ENCODE measurements around the gene PLEKHJ1.

DNA sequence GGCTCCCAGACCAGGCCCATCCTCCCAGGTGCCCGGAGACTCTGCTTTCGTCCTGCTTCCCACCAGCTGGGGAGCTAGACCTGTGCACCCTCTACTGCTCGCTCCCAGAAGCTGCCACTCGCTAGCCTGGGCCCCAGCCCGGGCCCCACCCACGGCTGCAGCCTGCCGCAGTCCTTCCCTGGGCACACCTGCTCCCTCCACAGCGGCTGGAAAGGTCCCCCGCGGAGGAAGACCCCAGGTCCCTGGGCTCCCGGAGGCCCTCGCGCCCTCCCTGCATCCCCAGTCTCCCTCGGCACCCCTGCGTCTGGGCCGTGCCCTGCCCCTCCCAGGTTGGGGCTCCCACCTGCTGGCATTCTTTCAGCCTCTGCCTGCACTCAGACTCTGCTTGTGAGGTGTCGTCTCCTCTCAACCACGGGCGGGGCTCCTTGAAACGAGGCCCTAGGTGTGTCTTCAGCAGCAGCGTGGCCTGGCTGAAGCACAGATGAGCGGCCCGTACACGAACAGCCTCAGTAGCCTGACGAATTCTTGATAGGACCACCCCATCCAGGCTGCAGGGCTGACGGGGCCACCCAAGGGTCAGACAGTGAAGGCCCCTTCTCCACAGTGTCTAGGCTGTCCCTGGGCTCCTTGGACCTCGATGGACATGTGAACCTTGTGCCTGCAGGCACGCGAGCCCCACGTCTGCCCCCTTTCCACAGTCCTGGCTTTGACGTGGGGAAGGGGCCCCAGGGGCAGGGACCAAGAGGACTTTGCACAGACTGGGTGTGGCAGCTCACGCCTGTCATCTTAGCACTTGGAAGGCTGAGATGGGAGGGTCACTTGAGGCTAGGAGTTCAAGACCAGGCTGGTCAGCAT, 44.4 kb downstream of the PLEKHJ1 start:
- TF ChIP-seq, protein P1, sequence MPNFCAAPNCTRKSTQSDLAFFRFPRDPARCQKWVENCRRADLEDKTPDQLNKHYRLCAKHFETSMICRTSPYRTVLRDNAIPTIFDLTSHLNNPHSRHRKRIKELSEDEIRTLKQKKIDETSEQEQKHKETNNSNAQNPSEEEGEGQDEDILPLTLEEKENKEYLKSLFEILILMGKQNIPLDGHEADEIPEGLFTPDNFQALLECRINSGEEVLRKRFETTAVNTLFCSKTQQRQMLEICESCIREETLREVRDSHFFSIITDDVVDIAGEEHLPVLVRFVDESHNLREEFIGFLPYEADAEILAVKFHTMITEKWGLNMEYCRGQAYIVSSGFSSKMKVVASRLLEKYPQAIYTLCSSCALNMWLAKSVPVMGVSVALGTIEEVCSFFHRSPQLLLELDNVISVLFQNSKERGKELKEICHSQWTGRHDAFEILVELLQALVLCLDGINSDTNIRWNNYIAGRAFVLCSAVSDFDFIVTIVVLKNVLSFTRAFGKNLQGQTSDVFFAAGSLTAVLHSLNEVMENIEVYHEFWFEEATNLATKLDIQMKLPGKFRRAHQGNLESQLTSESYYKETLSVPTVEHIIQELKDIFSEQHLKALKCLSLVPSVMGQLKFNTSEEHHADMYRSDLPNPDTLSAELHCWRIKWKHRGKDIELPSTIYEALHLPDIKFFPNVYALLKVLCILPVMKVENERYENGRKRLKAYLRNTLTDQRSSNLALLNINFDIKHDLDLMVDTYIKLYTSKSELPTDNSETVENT (CRISPR knock-in tag; IDR thresholded peaks at IDR 0.05): no peak
- TF ChIP-seq TARDBP (IDR thresholded peaks at IDR 0.05) (no peak), EP300 (IDR thresholded peaks at IDR 0.05; ENCODE audit: low read length) (no peak), ZSCAN29 (IDR thresholded peaks at IDR 0.05) (no peak), GATA2 (CRISPR knock-in tag; IDR thresholded peaks at IDR 0.05) (no peak), ZNF232 (CRISPR knock-in tag; IDR thresholded peaks at IDR 0.05) (no peak)
- TF ChIP-seq, protein P2, sequence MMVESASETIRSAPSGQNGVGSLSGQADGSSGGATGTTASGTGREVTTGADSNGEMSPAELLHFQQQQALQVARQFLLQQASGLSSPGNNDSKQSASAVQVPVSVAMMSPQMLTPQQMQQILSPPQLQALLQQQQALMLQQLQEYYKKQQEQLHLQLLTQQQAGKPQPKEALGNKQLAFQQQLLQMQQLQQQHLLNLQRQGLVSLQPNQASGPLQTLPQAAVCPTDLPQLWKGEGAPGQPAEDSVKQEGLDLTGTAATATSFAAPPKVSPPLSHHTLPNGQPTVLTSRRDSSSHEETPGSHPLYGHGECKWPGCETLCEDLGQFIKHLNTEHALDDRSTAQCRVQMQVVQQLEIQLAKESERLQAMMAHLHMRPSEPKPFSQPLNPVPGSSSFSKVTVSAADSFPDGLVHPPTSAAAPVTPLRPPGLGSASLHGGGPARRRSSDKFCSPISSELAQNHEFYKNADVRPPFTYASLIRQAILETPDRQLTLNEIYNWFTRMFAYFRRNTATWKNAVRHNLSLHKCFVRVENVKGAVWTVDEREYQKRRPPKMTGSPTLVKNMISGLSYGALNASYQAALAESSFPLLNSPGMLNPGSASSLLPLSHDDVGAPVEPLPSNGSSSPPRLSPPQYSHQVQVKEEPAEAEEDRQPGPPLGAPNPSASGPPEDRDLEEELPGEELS (CRISPR knock-in tag; IDR thresholded peaks at IDR 0.05; ENCODE audit: borderline replicate concordance): no peak

Measured in K562 (cell line).